IMR-90 (cell line): Measurements from ENCODE around the gene ID2. TPM values are rescaled to one million over a fixed set of nuclear protein-coding genes. Genes with fewer than 3 reads are reported as not detected.

Experiments used
- BHLHE40 ChIP-seq: fragments of 150-350 bp; IDR thresholded peaks from 2 replicates; pipeline ENCODE4 v1.6.1; 2016; ENCODE audit warnings: mild to moderate bottlenecking, low read depth, low read length
- CHD1 ChIP-seq: IDR thresholded peaks from 2 replicates; pipeline ENCODE4 v1.6.1; 2012; ENCODE audit warnings: low read depth, low read length, improper control_type of control experiment
- SMC3 ChIP-seq: fragments of 150-350 bp; IDR thresholded peaks from 2 replicates; pipeline ENCODE4 v1.6.1; 2016; ENCODE audit warnings: low read depth, mild to moderate bottlenecking, antibody characterized with exemption, low read length, moderate library complexity
- polyA plus RNA-seq, 3 experiments: library from polyadenylated mRNA; depleted of rRNA; stranded (reverse); fragments of >200 nt; gene quantifications; 2 replicates each; pipeline ENCODE4 v1.2.3, GENCODE V29; 2012; ENCODE audit warnings: low replicate concordance in 1 of 3
- total RNA-seq: library from RNA; depleted of rRNA; stranded (reverse); fragments of >200 nt; gene quantifications from 2 replicates; pipeline ENCODE4 v1.2.3, GENCODE V29; 2012

The ID2 gene
- total and polyA plus RNA-seq, 2 of the 4 experiments (the other 2 are of a cell fraction): 264 to 389 TPM

DNA sequence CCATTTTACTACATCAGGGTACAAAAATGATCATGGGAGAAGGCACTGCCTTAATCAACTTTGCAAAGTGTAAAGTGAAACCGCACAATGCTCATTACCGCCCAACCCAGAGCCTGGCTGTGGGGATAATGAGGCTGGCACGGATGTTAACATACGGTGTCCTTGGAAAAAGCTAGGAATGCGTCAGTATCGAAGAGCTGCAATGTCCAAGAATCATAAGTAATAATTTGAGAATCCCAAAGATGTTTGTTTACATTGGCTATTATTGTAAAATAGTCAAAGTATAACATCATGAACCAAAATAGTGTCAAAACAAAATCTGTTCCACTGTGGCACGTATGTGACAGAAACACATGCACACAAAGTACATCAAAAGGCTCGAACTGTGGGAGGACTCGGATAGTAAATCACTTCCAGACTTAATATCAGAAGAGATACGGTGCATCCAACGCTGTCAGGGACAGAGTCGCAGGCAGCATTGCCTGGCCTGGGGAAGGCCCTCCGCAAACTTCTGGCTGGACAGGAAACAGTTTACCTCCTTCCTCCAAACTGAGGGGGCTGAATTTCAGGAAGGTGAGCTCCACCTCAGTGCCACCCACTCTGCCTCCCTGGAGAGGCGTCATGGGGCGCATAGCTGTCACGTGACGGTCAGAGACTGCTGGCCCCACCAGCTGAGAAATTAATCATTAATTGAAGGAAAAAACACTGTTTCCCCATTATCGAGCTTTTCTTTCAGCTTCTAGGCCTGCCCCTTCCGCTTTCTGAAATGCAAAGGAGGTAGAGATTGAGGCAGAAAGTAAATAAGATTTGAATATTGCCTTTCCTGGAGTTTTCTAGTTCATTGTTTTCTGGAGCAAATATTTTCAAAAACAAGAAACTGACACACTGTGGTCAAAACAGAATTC lies 1.8 kb upstream of the ID2 start (continued):
- no peak for TF ChIP-seq SMC3
- TF ChIP-seq CHD1: peak; percentile 35; the same call in 1 of the 2 replicates
- peak; percentile 59; the same call in 1 of the 2 replicates for TF ChIP-seq BHLHE40
